Measurements from ENCODE around the gene NFE2L2.
"Not testable (repeated sequence)": the region's sequence is repeated elsewhere in the genome, so short reads cannot be mapped to it uniquely, and the experiment has no call there.

The NFE2L2 gene

GRCh38 chr2:177268901-177269300 is 4.4 kb upstream of the NFE2L2 start:
- Histone ChIP-seq H3K9ac (ENCODE audit: low read depth, low read length) (no peak overlapping the region), H3K4me1 (ENCODE audit: insufficient read depth, low read length) (peaks cover 18% of the 10 kb centered on the region; the same call in 1 of the 2 replicates), H3K9me3 (ENCODE audit: control insufficient read depth, insufficient read depth, low read length) (no peaks in the 10 kb centered on the region), H3K36me3 (ENCODE audit: insufficient read depth, low read length) (no peaks in the 10 kb centered on the region)

- H3K4me1 ChIP-seq (ENCODE audit: insufficient read depth, low read length): peaks cover 18% of the 10 kb centered on the region; the same call in 1 of the 2 replicates
- H3K9ac ChIP-seq (ENCODE audit: low read depth, low read length): no peak overlapping the region
- H3K9me3 ChIP-seq (ENCODE audit: control insufficient read depth, insufficient read depth, low read length): no peaks in the 10 kb centered on the region
- no peaks in the 10 kb centered on the region for H3K36me3 ChIP-seq (ENCODE audit: insufficient read depth, low read length)
Observed at GRCh38 chr2:177268187-177268871, 3.8 kb upstream of the NFE2L2 start.

- H3K4me1 ChIP-seq (ENCODE audit: insufficient read depth, low read length): peaks cover 17% of the 10 kb centered on the region
- not testable (repeated sequence) for H3K9ac ChIP-seq (ENCODE audit: low read depth, low read length); H3K9me3 ChIP-seq (ENCODE audit: control insufficient read depth, insufficient read depth, low read length); H3K36me3 ChIP-seq (ENCODE audit: insufficient read depth, low read length)
Observed at GRCh38 chr2:177266955-177267354, 2.4 kb upstream of the NFE2L2 start.

- H3K9me3 ChIP-seq (ENCODE audit: control insufficient read depth, insufficient read depth, low read length): no peaks in the 10 kb centered on the region
- peaks cover 23% of the 10 kb centered on the region for H3K4me1 ChIP-seq (ENCODE audit: insufficient read depth, low read length)
- H3K9ac ChIP-seq (ENCODE audit: low read depth, low read length): no peak overlapping the region
- H3K36me3 ChIP-seq (ENCODE audit: insufficient read depth, low read length): no peaks in the 10 kb centered on the region
Observed at GRCh38 chr2:177265824-177266817, 1.6 kb upstream of the NFE2L2 start.

GRCh38 chr2:177264209-177264692 is 276 bp downstream of the NFE2L2 start:
- Histone ChIP-seq H3K4me1 (ENCODE audit: insufficient read depth, low read length) (peaks cover 28% of the 10 kb centered on the region), H3K36me3 (ENCODE audit: insufficient read depth, low read length) (no peaks in the 10 kb centered on the region)

GRCh38 chr2:177263451-177264208 is 897 bp downstream of the NFE2L2 start:
- peaks cover 28% of the 10 kb centered on the region for H3K4me1 ChIP-seq (ENCODE audit: insufficient read depth, low read length)
- no peaks in the 10 kb centered on the region for H3K36me3 ChIP-seq (ENCODE audit: insufficient read depth, low read length)
- peak overlapping the region; percentile 100 for H3K9ac ChIP-seq (ENCODE audit: low read depth, low read length)
- no peaks in the 10 kb centered on the region for H3K9me3 ChIP-seq (ENCODE audit: control insufficient read depth, insufficient read depth, low read length)

More at GRCh38 chr2:177264209-177264692, 276 bp downstream of the NFE2L2 start:
- Histone ChIP-seq H3K9me3 (ENCODE audit: control insufficient read depth, insufficient read depth, low read length) (no peaks in the 10 kb centered on the region), H3K9ac (ENCODE audit: low read depth, low read length) (peak overlapping the region; percentile 100)

GRCh38 chr2:177262958-177263450 is 1.5 kb downstream of the NFE2L2 start:
- Histone ChIP-seq H3K9ac (ENCODE audit: low read depth, low read length) (peak overlapping the region; percentile 100), H3K9me3 (ENCODE audit: control insufficient read depth, insufficient read depth, low read length) (peaks cover 4% of the 10 kb centered on the region), H3K36me3 (ENCODE audit: insufficient read depth, low read length) (no peaks in the 10 kb centered on the region), H3K4me1 (ENCODE audit: insufficient read depth, low read length) (peaks cover 28% of the 10 kb centered on the region)

- Histone ChIP-seq H3K36me3 (ENCODE audit: insufficient read depth, low read length) (no peaks in the 10 kb centered on the region), H3K4me1 (ENCODE audit: insufficient read depth, low read length) (peaks cover 32% of the 10 kb centered on the region), H3K9ac (ENCODE audit: low read depth, low read length) (peak overlapping the region; percentile 100), H3K9me3 (ENCODE audit: control insufficient read depth, insufficient read depth, low read length) (peaks cover 4% of the 10 kb centered on the region)
Observed at GRCh38 chr2:177262092-177262491, 2.4 kb downstream of the NFE2L2 start.

- Histone ChIP-seq H3K36me3 (ENCODE audit: insufficient read depth, low read length) (no peaks in the 10 kb centered on the region), H3K9me3 (ENCODE audit: control insufficient read depth, insufficient read depth, low read length) (peaks cover 4% of the 10 kb centered on the region), H3K9ac (ENCODE audit: low read depth, low read length) (peak overlapping the region; percentile 100; the same call in 1 of the 2 replicates), H3K4me1 (ENCODE audit: insufficient read depth, low read length) (peaks cover 34% of the 10 kb centered on the region)
Observed at GRCh38 chr2:177261116-177262060, 3.1 kb downstream of the NFE2L2 start.

- Histone ChIP-seq H3K9ac (ENCODE audit: low read depth, low read length) (no peak overlapping the region), H3K4me1 (ENCODE audit: insufficient read depth, low read length) (peaks cover 35% of the 10 kb centered on the region), H3K9me3 (ENCODE audit: control insufficient read depth, insufficient read depth, low read length) (peaks cover 4% of the 10 kb centered on the region), H3K36me3 (ENCODE audit: insufficient read depth, low read length) (no peaks in the 10 kb centered on the region)
Observed at GRCh38 chr2:177260379-177260778, 4.1 kb downstream of the NFE2L2 start.

GRCh38 chr2:177258059-177258458 is 6.5 kb downstream of the NFE2L2 start:
- Histone ChIP-seq H3K9ac (ENCODE audit: low read depth, low read length) (no peak overlapping the region), H3K36me3 (ENCODE audit: insufficient read depth, low read length) (no peaks in the 10 kb centered on the region), H3K9me3 (ENCODE audit: control insufficient read depth, insufficient read depth, low read length) (peaks cover 4% of the 10 kb centered on the region), H3K4me1 (ENCODE audit: insufficient read depth, low read length) (peaks cover 51% of the 10 kb centered on the region)

- Histone ChIP-seq H3K9ac (ENCODE audit: low read depth, low read length) (no peak overlapping the region), H3K4me1 (ENCODE audit: insufficient read depth, low read length) (peaks cover 56% of the 10 kb centered on the region), H3K36me3 (ENCODE audit: insufficient read depth, low read length) (no peaks in the 10 kb centered on the region), H3K9me3 (ENCODE audit: control insufficient read depth, insufficient read depth, low read length) (peaks cover 4% of the 10 kb centered on the region)
Observed at GRCh38 chr2:177257471-177257870, 7.1 kb downstream of the NFE2L2 start.

- Histone ChIP-seq H3K36me3 (ENCODE audit: insufficient read depth, low read length) (no peaks in the 10 kb centered on the region), H3K9me3 (ENCODE audit: control insufficient read depth, insufficient read depth, low read length) (peaks cover 4% of the 10 kb centered on the region), H3K9ac (ENCODE audit: low read depth, low read length) (no peak overlapping the region), H3K4me1 (ENCODE audit: insufficient read depth, low read length) (peaks cover 55% of the 10 kb centered on the region)
Observed at GRCh38 chr2:177256695-177257094, 7.8 kb downstream of the NFE2L2 start.
